ENCODE measurements around the gene RABEPK. TPM values are rescaled to one million over a fixed set of nuclear protein-coding genes. Genes with fewer than 3 reads are reported as not detected.

Gene RABEPK
- total and polyA plus RNA-seq, 7 donors, result 9.4 to 24.4 (median 17.1) TPM

DNA sequence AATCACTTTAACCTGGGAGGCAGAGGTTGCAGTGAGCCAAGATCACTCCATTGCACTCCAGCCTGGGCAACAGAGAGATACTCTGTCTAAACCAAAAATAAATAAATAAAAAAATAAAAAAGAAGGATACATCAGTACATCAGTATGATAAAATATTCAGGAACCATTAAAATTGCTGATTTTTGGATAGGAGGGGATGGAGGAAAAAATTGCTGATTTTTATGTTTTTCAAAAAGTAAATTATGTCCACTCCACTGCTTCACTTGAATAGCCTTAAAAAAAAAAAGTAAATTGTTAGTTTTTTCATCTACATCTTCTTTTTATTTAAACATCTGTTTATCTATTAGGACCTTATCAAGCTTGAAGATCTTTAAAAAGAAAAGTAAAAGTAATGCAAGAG is 53.9 kb downstream of the RABEPK start:
- Histone ChIP-seq H3K4me1 (no peaks in the 10 kb centered on the region), H3K36me3 (no peaks in the 10 kb centered on the region), H3K27ac (no peak overlapping the region), H3K9me3 (no peaks in the 10 kb centered on the region), H3K27me3 (no peaks in the 10 kb centered on the region), H3K4me3 (no peak overlapping the region)
- TF ChIP-seq POLR2A (IDR thresholded peaks at IDR 0.05) (no peak), EP300 (IDR thresholded peaks at IDR 0.05) (no peak), POLR2AphosphoS5 (IDR thresholded peaks at IDR 0.05) (no peak)
- TF ChIP-seq, protein P1, sequence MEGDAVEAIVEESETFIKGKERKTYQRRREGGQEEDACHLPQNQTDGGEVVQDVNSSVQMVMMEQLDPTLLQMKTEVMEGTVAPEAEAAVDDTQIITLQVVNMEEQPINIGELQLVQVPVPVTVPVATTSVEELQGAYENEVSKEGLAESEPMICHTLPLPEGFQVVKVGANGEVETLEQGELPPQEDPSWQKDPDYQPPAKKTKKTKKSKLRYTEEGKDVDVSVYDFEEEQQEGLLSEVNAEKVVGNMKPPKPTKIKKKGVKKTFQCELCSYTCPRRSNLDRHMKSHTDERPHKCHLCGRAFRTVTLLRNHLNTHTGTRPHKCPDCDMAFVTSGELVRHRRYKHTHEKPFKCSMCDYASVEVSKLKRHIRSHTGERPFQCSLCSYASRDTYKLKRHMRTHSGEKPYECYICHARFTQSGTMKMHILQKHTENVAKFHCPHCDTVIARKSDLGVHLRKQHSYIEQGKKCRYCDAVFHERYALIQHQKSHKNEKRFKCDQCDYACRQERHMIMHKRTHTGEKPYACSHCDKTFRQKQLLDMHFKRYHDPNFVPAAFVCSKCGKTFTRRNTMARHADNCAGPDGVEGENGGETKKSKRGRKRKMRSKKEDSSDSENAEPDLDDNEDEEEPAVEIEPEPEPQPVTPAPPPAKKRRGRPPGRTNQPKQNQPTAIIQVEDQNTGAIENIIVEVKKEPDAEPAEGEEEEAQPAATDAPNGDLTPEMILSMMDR (IDR thresholded peaks at IDR 0.05), result no peak
- DNase-seq, result no peak
- intact Hi-C loops (cut with DNase I), result no loop called here

DNA sequence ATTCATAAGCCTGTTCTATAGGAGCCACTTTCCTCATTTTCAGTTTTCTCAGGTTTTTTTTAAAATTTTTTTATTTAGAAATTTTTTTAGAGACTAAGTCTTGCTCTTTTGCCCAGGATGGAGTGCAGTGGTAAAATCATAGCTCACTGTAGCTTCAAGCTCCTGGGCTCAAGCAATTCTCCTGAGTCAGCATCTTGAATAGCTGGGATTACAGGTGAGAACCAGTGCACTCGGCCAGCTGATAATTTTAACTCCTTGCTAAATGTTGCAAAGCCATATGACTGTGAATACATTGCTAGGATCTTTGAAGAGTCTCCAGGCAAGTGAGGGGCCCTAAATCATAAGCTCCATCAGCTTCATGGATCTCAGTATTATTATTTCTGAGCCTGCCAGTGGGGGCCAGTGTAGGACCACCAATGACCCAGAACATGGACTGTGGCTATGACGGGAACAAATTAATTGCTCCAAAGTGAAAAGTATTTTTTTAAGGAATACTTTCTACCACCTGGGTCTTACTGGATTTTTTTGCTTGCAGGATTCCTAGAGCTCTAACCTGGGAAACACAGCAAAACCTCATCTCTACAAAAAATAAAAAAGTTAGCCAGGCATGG is 55.5 kb downstream of the RABEPK start:
- Histone ChIP-seq H3K9me3 (no peaks in the 10 kb centered on the region), H3K36me3 (no peaks in the 10 kb centered on the region), H3K27ac (no peak overlapping the region), H3K27me3 (no peaks in the 10 kb centered on the region), H3K4me1 (peaks cover 0 to 3% (median 0%) of the 10 kb centered on the region in 4 donors), H3K4me3 (no peak overlapping the region)
- intact Hi-C loops (cut with DNase I), result no loop called here
- 30 to 59% methylated on average over 2 of the region's 2 CpGs for WGBS, 2 donors
- no peak for TF ChIP-seq EP300 (IDR thresholded peaks at IDR 0.05)
- no peak for TF ChIP-seq POLR2A (IDR thresholded peaks at IDR 0.05)
- TF ChIP-seq POLR2AphosphoS5 (IDR thresholded peaks at IDR 0.05), result no peak
- TF ChIP-seq, protein P1 (IDR thresholded peaks at IDR 0.05), result no peak
- DNase-seq, result no peak

DNA sequence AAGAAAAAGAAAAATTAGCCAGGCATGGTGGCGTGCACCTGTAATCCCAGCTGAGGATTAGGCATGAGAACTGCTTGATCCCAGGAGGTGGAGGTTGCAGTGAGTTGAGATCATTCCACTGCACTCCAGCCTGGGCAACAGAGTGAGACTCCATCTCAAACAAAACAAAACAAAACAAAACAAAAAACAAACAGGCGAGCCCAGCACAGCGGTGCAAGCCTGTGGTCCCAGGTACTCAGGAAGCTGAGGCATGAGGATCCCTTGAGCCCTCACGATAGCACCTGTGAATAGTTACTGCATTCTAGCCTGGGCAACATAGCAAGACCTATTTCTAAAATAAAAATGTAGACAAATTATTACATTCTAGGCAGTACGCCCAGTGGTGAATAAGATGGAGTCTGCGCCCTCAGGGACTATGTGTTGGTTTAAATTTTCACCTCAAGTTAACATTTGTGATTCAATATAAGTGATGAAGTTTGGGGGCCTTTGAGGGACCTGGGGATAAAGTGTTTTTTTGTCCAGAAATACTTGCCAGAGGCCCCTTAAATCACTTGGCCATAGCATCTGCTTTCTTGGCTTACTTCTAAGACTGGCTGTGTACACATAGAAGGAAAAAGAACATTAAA is 57.9 kb downstream of the RABEPK start:
- intact Hi-C loops (cut with DNase I), result no loop called here
- WGBS, 2 donors, result 95% methylated on average over 6 of the region's 6 CpGs
- no peak overlapping the region for H3K27ac ChIP-seq

DNA sequence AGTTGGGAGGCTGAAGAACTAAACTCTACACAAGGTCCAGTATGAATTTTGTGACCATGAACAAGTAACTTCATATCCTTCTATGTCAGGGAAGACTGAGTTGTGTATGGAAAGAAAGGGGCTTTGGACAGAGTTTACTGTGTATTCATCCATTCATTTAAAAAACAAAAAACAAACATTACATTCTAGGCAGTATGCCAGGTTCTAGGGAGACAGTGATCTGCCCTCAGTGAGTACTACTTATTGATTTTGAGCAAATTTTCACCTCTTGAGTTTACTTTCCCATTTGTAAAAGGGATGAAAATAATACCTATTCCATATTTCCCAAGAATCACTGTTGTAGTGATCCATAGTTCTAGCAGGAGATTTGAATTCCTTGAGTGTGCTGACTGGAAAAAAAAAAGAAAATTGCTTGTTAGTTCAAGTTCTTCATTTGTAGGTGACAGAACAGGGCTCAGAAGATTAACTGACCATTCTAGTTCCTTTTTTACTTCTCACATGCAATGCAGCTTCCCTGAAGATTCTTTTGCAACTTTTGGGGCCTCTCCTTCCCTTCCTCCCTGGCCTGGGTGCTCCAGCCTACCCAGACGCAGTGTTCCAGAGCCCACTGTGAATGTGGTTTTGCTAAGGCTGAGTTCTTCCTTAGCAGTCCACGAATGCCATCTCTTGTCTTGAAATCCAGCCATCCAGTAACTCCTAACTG is 58.6 kb downstream of the RABEPK start:
- H3K9me3 ChIP-seq, result no peaks in the 10 kb centered on the region
- no peaks in the 10 kb centered on the region for H3K36me3 ChIP-seq
- DNase-seq, result no peak
- H3K27me3 ChIP-seq, result no peaks in the 10 kb centered on the region
- peaks cover 0 to 19% (median 16%) of the 10 kb centered on the region in 4 donors for H3K4me1 ChIP-seq
- 52 to 78% methylated on average over 2 of the region's 2 CpGs for WGBS, 2 donors
- H3K4me3 ChIP-seq, result no peak overlapping the region
- H3K27ac ChIP-seq, result no peak overlapping the region
- TF ChIP-seq EP300 (IDR thresholded peaks at IDR 0.05), result no peak
- TF ChIP-seq POLR2AphosphoS5 (IDR thresholded peaks at IDR 0.05), result no peak
- TF ChIP-seq, protein P1 (IDR thresholded peaks at IDR 0.05), result no peak
- no peak for TF ChIP-seq POLR2A (IDR thresholded peaks at IDR 0.05)
- intact Hi-C loops (cut with DNase I), result no loop called here

More for the DNA sequence above, 57.9 kb downstream of the RABEPK start:
- Histone ChIP-seq H3K9me3 (no peaks in the 10 kb centered on the region), H3K4me1 (peaks cover 0 to 12% (median 11%) of the 10 kb centered on the region in 4 donors), H3K27me3 (no peaks in the 10 kb centered on the region), H3K36me3 (no peaks in the 10 kb centered on the region), H3K4me3 (no peak overlapping the region)
- DNase-seq, result no peak
- TF ChIP-seq, protein P1 (IDR thresholded peaks at IDR 0.05), result no peak
- no peak for TF ChIP-seq EP300 (IDR thresholded peaks at IDR 0.05)
- TF ChIP-seq POLR2A (IDR thresholded peaks at IDR 0.05), result no peak
- no peak for TF ChIP-seq POLR2AphosphoS5 (IDR thresholded peaks at IDR 0.05)
